NT2/D1 (cell line): ENCODE data around the gene OSBPL3.

Experiments used
- YY1 ChIP-seq: IDR thresholded peaks from 2 replicates; pipeline ENCODE4 v1.6.1; 2011; ENCODE audit not compliant: insufficient read length, insufficient read depth
- ZNF274 ChIP-seq: IDR thresholded peaks from 2 replicates; pipeline ENCODE4 v1.6.1; 2011; ENCODE audit warnings: mild to moderate bottlenecking, low read depth, low read length

DNA sequence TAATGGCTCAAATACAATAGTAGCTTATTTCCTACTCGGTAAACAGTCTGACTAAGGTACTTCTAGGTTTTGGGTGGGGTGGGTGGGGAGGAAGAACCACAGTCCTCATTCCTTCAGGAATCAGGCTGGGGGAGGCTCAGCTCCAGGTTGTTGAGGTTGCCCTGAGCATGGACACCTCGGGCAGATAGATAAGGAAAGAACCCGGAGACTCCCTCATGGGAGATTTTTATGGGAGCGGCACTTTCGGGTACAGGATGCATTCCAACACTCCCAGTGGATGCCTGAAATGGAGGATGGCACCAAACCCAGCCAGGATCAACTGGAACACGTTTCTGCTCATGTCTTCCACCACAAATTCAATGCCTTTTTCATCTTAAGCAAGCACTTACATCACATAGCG, 217.2 kb downstream of the OSBPL3 start:
- TF ChIP-seq ZNF274 (no peak), YY1 (no peak)
